ENCODE data around the gene WNT6. TPM values are rescaled to one million over a fixed set of nuclear protein-coding genes. Genes with fewer than 3 reads are reported as not detected.

The WNT6 gene
- total and polyA plus RNA-seq, 10 of the 15 experiments (the other 5 are each of a cell fraction or from before 2014, with no cell fraction given), result 0.11 to 0.44 (median 0.22) TPM; not detected in 5

DNA sequence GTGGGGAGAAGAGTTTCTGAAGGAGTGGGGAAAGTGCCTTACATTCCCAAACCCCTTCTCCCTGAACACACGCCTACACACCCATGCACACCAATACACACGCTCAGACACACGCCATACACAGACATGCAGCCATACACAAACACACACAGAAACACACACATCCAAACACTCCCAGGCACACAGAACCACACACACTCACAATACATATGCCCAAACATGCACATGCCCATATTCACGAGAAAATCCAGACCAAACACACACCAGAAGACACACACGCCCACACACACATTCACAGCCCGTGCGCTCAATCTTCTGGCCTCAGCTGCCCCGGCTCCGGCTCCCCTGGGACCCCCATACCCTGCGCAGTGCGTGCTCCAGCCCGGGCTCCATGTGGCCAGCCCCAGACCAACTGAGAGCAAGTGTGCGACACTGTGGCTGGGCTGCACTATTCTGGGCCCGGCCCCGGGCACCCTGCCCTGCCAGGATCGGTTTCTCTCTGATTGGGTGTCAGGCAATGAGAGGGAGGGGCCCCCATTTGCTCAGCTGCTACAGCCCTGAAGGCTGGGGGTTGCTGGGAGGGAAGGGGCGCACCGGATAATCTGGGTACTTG, 28.1 kb upstream of the WNT6 start, which contains the start of gene PRKAG3:
Gene PRKAG3, minus strand, starts transcription at position 426 of the 613 bp plus-strand sequence.
- no peaks in the 10 kb centered on the region for H3K79me2 ChIP-seq (ENCODE audit: control insufficient read depth, insufficient read depth, low read length)
- ChIA-PET POLR2A (no interaction called here), RAD21 (ENCODE audit: unreplicated experiment) (no interaction called here), SMC1A (ENCODE audit: uncharacterized antibody, unreplicated experiment) (interaction anchor here (1.2 kb wide), 1 partner anchor 16 kb away, joined by 5 read pairs; no protein-coding TSS in a partner anchor), CTCF (no interaction called here)
- no peaks in the 10 kb centered on the region for H3K36me3 ChIP-seq (ENCODE audit: control insufficient read depth in 2 of 2, insufficient read depth in 2 of 2, low read length in 1 of 2)
- no peaks in the 10 kb centered on the region for H3K4me1 ChIP-seq (ENCODE audit: control insufficient read depth, insufficient read depth, low read length)
- no peak for ATAC-seq
- no peak for DNase-seq (ENCODE audit: low read depth, low spot score)
- in situ Hi-C loops (cut with MboI) (no loop called here), intact Hi-C loops (cut with micrococcal nuclease; ENCODE audit: unreplicated experiment) (no loop called here)
- no peaks in the 10 kb centered on the region for H3K9me3 ChIP-seq (replicated peaks; ENCODE audit: control insufficient read depth, insufficient read depth, low read length)
- H3K27me3 ChIP-seq (replicated peaks in 1 of 2; ENCODE audit: control insufficient read depth in 2 of 2, insufficient read depth in 2 of 2, low read length in 1 of 2), result peaks cover 0 to 3% of the 10 kb centered on the region in 2 experiments; a peak in 2 of 4 replicates
- no peak within 1 kb of the TSS for H3K4me3 ChIP-seq
- H3K9ac ChIP-seq (ENCODE audit: control insufficient read depth, insufficient read depth, low read length), result no peak within 1 kb of the TSS
- FAIRE-seq, result no peak
- no TSS peak for BruUV-seq (replicated peaks)
- H4K20me1 ChIP-seq (ENCODE audit: control insufficient read depth, insufficient read depth), result no peaks in the 10 kb centered on the region
- no peak within 1 kb of the TSS for H2AFZ ChIP-seq (ENCODE audit: control insufficient read depth, low read depth, low read length)
- 29% methylated on average over 18 of the region's 18 CpGs for WGBS (ENCODE audit: insufficient coverage, insufficient replicate concordance, low lambda C conversion rate, missing lambda C conversion rate)
- H3K27ac ChIP-seq (ENCODE audit: control insufficient read depth, insufficient read depth), result no peak within 1 kb of the TSS
- H3K4me2 ChIP-seq (ENCODE audit: control insufficient read depth, insufficient read depth), result no peak within 1 kb of the TSS
- TF ChIP-seq, protein P1, sequence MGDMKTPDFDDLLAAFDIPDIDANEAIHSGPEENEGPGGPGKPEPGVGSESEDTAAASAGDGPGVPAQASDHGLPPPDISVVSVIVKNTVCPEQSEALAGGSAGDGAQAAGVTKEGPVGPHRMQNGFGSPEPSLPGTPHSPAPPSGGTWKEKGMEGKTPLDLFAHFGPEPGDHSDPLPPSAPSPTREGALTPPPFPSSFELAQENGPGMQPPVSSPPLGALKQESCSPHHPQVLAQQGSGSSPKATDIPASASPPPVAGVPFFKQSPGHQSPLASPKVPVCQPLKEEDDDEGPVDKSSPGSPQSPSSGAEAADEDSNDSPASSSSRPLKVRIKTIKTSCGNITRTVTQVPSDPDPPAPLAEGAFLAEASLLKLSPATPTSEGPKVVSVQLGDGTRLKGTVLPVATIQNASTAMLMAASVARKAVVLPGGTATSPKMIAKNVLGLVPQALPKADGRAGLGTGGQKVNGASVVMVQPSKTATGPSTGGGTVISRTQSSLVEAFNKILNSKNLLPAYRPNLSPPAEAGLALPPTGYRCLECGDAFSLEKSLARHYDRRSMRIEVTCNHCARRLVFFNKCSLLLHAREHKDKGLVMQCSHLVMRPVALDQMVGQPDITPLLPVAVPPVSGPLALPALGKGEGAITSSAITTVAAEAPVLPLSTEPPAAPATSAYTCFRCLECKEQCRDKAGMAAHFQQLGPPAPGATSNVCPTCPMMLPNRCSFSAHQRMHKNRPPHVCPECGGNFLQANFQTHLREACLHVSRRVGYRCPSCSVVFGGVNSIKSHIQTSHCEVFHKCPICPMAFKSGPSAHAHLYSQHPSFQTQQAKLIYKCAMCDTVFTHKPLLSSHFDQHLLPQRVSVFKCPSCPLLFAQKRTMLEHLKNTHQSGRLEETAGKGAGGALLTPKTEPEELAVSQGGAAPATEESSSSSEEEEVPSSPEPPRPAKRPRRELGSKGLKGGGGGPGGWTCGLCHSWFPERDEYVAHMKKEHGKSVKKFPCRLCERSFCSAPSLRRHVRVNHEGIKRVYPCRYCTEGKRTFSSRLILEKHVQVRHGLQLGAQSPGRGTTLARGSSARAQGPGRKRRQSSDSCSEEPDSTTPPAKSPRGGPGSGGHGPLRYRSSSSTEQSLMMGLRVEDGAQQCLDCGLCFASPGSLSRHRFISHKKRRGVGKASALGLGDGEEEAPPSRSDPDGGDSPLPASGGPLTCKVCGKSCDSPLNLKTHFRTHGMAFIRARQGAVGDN (IDR thresholded peaks at IDR 0.05), result no peak
- no peak for TF ChIP-seq FOS (IDR thresholded peaks at IDR 0.05; ENCODE audit: borderline replicate concordance, extremely low read depth, insufficient read length)
- no peak for TF ChIP-seq EGR1 (IDR thresholded peaks at IDR 0.05; ENCODE audit: borderline replicate concordance in 1 of 2, low read depth in 2 of 2, low read length in 2 of 2)
- TF ChIP-seq, protein P2, sequence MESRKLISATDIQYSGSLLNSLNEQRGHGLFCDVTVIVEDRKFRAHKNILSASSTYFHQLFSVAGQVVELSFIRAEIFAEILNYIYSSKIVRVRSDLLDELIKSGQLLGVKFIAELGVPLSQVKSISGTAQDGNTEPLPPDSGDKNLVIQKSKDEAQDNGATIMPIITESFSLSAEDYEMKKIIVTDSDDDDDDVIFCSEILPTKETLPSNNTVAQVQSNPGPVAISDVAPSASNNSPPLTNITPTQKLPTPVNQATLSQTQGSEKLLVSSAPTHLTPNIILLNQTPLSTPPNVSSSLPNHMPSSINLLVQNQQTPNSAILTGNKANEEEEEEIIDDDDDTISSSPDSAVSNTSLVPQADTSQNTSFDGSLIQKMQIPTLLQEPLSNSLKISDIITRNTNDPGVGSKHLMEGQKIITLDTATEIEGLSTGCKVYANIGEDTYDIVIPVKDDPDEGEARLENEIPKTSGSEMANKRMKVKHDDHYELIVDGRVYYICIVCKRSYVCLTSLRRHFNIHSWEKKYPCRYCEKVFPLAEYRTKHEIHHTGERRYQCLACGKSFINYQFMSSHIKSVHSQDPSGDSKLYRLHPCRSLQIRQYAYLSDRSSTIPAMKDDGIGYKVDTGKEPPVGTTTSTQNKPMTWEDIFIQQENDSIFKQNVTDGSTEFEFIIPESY (IDR thresholded peaks at IDR 0.05), result no peak
- no peak for TF ChIP-seq MYB (IDR thresholded peaks at IDR 0.05; ENCODE audit: borderline replicate concordance, low read depth, low read length)
- TF ChIP-seq, protein P3, sequence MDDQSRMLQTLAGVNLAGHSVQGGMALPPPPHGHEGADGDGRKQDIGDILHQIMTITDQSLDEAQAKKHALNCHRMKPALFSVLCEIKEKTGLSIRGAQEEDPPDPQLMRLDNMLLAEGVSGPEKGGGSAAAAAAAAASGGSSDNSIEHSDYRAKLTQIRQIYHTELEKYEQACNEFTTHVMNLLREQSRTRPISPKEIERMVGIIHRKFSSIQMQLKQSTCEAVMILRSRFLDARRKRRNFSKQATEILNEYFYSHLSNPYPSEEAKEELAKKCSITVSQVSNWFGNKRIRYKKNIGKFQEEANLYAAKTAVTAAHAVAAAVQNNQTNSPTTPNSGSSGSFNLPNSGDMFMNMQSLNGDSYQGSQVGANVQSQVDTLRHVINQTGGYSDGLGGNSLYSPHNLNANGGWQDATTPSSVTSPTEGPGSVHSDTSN (IDR thresholded peaks at IDR 0.05; ENCODE audit: insufficient replicate concordance, low read depth, low read length), result no peak
- no peak for TF ChIP-seq BMI1 (IDR thresholded peaks at IDR 0.05; ENCODE audit: borderline replicate concordance)
- TF ChIP-seq HDGF (IDR thresholded peaks at IDR 0.05), result no peak
- TF ChIP-seq MEF2A (IDR thresholded peaks at IDR 0.05; ENCODE audit: insufficient read depth, low read depth, low read length), result no peak
- no peak for TF ChIP-seq JUND (IDR thresholded peaks at IDR 0.05; ENCODE audit: low read depth, low read length)
- no peak for TF ChIP-seq ZNF207 (IDR thresholded peaks at IDR 0.05; ENCODE audit: borderline replicate concordance)
- TF ChIP-seq SUZ12 (IDR thresholded peaks at IDR 0.05; ENCODE audit: unreplicated experiment), result no peak
- no peak for TF ChIP-seq CREM (IDR thresholded peaks at IDR 0.05; ENCODE audit: low read depth)
- no peak for TF ChIP-seq POU2F2 (IDR thresholded peaks at IDR 0.05; ENCODE audit: borderline replicate concordance, low read depth, low read length)
- no peak for TF ChIP-seq SRF (IDR thresholded peaks at IDR 0.05; ENCODE audit: low read depth in 2 of 2, low read length in 2 of 2)
- TF ChIP-seq, protein P4, sequence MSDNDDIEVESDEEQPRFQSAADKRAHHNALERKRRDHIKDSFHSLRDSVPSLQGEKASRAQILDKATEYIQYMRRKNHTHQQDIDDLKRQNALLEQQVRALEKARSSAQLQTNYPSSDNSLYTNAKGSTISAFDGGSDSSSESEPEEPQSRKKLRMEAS (IDR thresholded peaks at IDR 0.05; ENCODE audit: low read depth, low read length), result no peak
- TF ChIP-seq BACH1 (IDR thresholded peaks at IDR 0.05; ENCODE audit: borderline replicate concordance), result no peak
